Suprapubic skin (tissue), 3 donors: Measurements from ENCODE around the gene PET100.

ENCODE experiments used
- CTCF ChIP-seq, 2 donors: fragments of 200-600 bp in 1 of 2; fragments of 450-650 bp in 1 of 2; sonication (generic) in 1 of 2; IDR thresholded peaks; one replicate each; pipeline ENCODE4 v1.5.1; 2016 to 2019; ENCODE audit warnings: antibody characterized with exemption in 2 of 2, mild to moderate bottlenecking in 1 of 2, moderate library complexity in 1 of 2
- EP300 ChIP-seq: sonication (generic); formaldehyde crosslinking; IDR thresholded peaks from one replicate; pipeline ENCODE4 v1.6.1; 2017; ENCODE audit warnings: antibody characterized with exemption

DNA sequence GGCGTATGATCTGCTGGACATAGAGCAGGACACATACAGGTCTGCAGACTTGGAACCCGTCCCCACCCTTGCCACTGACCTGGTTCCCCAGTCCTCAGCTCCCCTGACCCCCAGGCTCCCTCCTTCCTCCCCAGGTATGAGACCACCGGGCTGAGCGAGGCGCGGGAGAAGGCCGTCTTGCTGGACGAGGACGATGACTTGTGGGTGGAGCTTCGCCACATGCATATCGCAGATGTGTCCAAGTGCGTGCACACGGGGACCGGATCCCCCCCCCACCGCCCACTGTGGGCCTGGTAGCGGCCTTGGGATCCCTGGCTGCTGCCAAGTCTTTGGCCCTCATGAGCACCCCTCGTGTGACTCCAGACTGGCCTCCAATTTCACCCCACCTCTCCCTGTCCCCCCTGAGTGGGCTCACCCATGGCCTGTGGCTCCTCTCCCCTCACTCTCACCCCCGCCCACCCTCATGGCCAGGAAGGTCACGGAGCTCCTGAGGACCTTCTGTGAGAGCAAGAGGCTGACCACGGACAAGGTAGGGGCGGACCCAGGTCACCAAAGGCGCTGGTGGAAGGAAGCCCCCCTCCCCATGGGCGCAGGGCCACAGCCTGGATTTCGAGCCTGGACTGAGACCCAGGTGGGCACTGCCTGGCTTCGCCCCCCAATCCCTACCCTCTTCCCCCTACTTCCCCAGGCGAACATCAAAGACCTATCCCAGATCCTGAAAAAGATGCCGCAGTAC is 12.9 kb downstream of the PET100 start:
- TF ChIP-seq CTCF (IDR thresholded peaks at IDR 0.05) (no peak), EP300 (no peak)
